SK-N-SH (cell line): ENCODE data around the gene DOCK8.

Source experiments
- MEF2A ChIP-seq: IDR thresholded peaks from 2 replicates; pipeline ENCODE4 v1.4.0; 2012; ENCODE audit warnings: low read depth, borderline replicate concordance
- SMC3 ChIP-seq: IDR thresholded peaks from 2 replicates; pipeline ENCODE4 v1.6.1; 2012; ENCODE audit warnings: low read depth, low read length, improper control_type of control experiment
- TF ChIP-seq, protein P1 (sequence below): fragments of 200-600 bp; sonication (generic); IDR thresholded peaks from 2 replicates; pipeline ENCODE4 v1.6.1; 2017; ENCODE audit warnings: antibody characterized with exemption, mild to moderate bottlenecking, moderate library complexity
- TF ChIP-seq, protein P2 (sequence below): IDR thresholded peaks from 2 replicates; pipeline ENCODE4 v1.4.0; 2012; ENCODE audit warnings: low read depth

DNA sequence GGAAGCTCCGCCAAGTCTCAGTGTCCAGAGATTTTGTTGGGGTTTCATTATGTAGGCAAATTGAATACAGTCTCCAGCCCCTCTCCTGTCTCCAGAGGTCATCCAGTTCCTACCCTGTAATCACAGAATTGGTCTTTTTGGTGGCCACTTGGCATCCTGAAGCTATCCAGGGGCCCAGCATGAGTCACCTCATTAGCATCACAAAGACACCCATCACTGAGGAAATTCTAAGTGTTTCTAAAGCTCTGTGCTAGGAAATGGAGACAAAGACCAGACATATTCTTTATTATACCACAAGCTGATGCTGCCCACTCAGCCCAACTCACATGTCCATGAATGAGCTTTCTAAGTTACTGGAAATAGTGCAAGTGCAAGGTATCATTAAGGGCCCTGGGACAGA lies 229.9 kb downstream of the DOCK8 start:
- TF ChIP-seq, protein P1, sequence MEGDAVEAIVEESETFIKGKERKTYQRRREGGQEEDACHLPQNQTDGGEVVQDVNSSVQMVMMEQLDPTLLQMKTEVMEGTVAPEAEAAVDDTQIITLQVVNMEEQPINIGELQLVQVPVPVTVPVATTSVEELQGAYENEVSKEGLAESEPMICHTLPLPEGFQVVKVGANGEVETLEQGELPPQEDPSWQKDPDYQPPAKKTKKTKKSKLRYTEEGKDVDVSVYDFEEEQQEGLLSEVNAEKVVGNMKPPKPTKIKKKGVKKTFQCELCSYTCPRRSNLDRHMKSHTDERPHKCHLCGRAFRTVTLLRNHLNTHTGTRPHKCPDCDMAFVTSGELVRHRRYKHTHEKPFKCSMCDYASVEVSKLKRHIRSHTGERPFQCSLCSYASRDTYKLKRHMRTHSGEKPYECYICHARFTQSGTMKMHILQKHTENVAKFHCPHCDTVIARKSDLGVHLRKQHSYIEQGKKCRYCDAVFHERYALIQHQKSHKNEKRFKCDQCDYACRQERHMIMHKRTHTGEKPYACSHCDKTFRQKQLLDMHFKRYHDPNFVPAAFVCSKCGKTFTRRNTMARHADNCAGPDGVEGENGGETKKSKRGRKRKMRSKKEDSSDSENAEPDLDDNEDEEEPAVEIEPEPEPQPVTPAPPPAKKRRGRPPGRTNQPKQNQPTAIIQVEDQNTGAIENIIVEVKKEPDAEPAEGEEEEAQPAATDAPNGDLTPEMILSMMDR: no peak
- TF ChIP-seq SMC3: no peak
- TF ChIP-seq MEF2A: no peak
- TF ChIP-seq, protein P2, sequence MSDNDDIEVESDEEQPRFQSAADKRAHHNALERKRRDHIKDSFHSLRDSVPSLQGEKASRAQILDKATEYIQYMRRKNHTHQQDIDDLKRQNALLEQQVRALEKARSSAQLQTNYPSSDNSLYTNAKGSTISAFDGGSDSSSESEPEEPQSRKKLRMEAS: no peak
